ENCODE measurements around the gene PSMA4.

PSMA4 gene

DNA sequence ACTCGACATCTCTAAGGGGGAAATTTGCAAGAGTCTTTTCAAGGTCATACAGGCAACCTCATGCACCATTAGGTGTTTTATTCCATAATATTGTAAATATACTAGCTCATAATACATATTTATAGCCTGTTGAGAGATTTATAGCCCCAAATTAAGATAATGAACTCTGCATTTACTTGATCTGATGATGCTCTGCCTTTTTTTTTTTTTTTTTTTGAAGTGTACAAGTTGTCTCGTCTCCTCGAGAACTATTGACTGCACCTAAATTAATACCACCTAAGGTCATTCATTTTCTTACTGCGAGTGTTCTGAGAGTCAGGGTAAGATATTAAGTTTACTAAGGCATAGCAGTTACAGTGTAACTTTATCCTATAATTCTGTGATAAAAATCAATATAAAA lies 31.1 kb downstream of the PSMA4 start:
- no peak for DNase-seq (ENCODE audit: low spot score)
- TF ChIP-seq, protein P1, sequence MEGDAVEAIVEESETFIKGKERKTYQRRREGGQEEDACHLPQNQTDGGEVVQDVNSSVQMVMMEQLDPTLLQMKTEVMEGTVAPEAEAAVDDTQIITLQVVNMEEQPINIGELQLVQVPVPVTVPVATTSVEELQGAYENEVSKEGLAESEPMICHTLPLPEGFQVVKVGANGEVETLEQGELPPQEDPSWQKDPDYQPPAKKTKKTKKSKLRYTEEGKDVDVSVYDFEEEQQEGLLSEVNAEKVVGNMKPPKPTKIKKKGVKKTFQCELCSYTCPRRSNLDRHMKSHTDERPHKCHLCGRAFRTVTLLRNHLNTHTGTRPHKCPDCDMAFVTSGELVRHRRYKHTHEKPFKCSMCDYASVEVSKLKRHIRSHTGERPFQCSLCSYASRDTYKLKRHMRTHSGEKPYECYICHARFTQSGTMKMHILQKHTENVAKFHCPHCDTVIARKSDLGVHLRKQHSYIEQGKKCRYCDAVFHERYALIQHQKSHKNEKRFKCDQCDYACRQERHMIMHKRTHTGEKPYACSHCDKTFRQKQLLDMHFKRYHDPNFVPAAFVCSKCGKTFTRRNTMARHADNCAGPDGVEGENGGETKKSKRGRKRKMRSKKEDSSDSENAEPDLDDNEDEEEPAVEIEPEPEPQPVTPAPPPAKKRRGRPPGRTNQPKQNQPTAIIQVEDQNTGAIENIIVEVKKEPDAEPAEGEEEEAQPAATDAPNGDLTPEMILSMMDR (IDR thresholded peaks at IDR 0.05; ENCODE audit: extremely low read depth, missing control alignments), result no peak

DNA sequence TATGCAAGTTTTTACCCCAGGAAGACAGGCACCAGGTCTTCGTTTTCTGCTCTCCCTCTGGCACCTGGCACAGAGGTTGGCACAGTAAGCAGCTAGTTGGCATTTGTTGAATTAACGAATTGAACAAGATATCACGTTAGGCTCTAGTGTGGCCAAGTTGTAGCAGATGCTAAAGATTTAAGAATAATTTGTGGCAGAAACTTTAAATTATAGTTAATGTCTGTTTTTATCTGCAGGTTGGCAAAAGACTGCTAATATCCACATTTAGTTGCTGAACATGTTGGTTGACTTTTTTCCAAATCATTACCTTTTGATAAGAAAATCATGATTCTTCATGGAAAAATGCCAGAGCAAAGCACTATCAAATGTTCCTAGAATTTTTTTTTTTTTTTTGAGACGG lies 33.2 kb downstream of the PSMA4 start:
- TF ChIP-seq, protein P1 (IDR thresholded peaks at IDR 0.05; ENCODE audit: extremely low read depth, missing control alignments), result no peak
- no peak for DNase-seq (ENCODE audit: low spot score)

DNA sequence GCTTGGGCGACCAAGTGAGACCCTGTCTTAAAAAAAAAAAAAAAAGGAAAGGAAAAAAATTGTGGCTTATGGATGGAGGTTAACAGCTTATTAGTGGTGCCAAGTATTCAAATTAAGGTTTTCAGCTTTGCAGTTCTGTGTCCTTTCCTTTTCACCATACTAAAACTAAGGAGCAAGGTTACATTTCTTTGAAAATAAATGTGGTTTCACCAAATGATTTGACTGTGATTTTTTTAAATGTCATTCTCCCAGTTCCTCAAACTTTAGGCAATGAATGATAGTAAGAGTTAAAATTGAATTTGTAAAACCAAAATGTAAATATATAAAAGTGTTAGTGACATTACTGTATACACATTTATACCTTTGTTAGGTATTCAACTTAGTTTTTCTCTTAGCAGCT lies 34.7 kb downstream of the PSMA4 start:
- TF ChIP-seq, protein P1 (IDR thresholded peaks at IDR 0.05; ENCODE audit: extremely low read depth, missing control alignments), result no peak
- no peak for DNase-seq (ENCODE audit: low spot score)

DNA sequence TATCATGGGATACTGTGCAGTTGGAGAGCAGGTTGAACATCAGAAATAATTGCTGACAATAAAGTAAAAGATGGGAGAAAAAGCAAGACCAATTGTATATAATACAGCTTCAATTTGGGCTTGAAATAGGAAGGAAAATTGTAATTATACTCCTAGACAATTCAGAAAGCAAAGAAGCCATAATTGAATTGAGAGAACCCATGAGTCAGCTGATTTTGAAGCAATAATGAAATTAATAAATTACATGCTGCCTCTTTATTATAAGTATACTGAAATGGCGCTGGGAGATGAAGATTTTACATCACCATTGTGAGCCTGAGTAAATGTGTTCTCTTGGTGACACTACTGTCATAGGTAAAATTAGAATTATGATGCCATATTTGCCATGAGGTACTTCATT lies 57.3 kb downstream of the PSMA4 start:
- DNase-seq (ENCODE audit: low spot score), result no peak
- TF ChIP-seq, protein P1 (IDR thresholded peaks at IDR 0.05; ENCODE audit: extremely low read depth, missing control alignments), result no peak

DNA sequence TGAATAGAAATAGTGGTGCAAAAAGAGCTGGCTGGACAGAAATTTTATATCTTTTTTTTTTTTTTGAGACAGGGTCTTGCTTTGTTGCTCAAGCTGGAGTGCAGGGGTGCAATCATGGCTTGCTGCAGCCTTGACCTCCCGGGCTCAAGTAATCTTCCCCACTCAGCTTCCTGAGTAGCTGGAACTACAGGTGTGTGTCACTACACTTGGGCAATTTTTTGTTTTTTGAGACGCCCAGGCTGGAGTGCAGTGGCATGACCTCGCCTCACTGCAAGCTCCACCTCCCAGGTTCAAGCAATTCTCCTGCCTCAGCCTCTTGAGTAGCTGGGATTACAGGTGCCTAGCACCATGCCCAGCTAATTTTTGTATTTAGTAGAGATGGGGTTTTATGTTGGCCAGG lies 58.1 kb downstream of the PSMA4 start:
- no peak for DNase-seq (ENCODE audit: low spot score)
- TF ChIP-seq, protein P1 (IDR thresholded peaks at IDR 0.05; ENCODE audit: extremely low read depth, missing control alignments), result no peak

DNA sequence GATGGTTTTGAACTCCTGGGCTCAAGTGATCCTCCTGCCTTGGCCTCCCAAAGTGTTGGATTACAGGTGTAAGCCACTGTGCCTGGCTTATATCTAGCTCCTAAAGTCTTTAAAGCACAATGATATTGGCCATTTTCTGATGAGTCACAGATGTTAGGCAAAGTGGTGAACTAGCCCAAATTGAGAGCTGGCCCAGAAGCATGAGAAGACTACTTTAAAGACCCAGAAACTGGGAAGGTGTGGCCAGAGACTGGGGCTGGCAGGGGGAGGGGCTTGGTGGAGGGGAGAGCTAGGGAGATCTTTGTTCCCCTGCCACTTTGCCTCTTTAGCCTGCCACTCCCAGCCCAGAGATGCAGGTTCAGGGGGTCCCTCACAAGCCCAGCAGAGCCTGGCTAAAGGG lies 58.9 kb downstream of the PSMA4 start:
- TF ChIP-seq, protein P1 (IDR thresholded peaks at IDR 0.05; ENCODE audit: extremely low read depth, missing control alignments), result no peak
- no peak for DNase-seq (ENCODE audit: low spot score)
